Neuronal stem cell (in vitro differentiated cells): ENCODE data around the gene RPL10A.

Experiments used
- DNase-seq: peaks from one replicate; pipeline ENCODE4 v3.0.0-alpha.2; 2013; ENCODE audit warnings: low spot score
- H2AFZ ChIP-seq: one replicate; pipeline ENCODE4 v1.6.1; 2013; ENCODE audit warnings: mild to moderate bottlenecking, low read length, inconsistent platforms
- H2AK5ac ChIP-seq: 2 replicates; pipeline ENCODE4 v1.6.1; 2013; ENCODE audit warnings: low read depth, mild to moderate bottlenecking, inconsistent platforms, low read length, moderate library complexity, mixed read lengths
- H2BK120ac ChIP-seq: 2 replicates; pipeline ENCODE4 v1.6.1; 2013; ENCODE audit warnings: low read depth, mild to moderate bottlenecking, inconsistent platforms, low read length, moderate library complexity, mixed read lengths
- H2BK12ac ChIP-seq: one replicate; pipeline ENCODE4 v1.6.1; 2013; ENCODE audit warnings: low read length, inconsistent platforms
- H2BK15ac ChIP-seq: 2 replicates; pipeline ENCODE4 v1.6.1; 2013; ENCODE audit warnings: mild to moderate bottlenecking, low read length, inconsistent platforms, mixed read lengths
- H2BK5ac ChIP-seq: one replicate; pipeline ENCODE4 v1.6.1; 2013; ENCODE audit warnings: inconsistent platforms, mild to moderate bottlenecking, low read length, moderate library complexity
- H3K14ac ChIP-seq: one replicate; pipeline ENCODE4 v1.6.1; 2013; ENCODE audit warnings: low read length, inconsistent platforms
- H3K18ac ChIP-seq: 2 replicates; pipeline ENCODE4 v1.6.1; 2013; ENCODE audit warnings: low read length, inconsistent platforms
- H3K23ac ChIP-seq: 2 replicates; pipeline ENCODE4 v1.6.1; 2013; ENCODE audit warnings: low read depth, mild to moderate bottlenecking, mixed read lengths, low read length, inconsistent platforms; ENCODE audit not compliant: poor library complexity
- H3K27ac ChIP-seq: replicated peaks from 3 replicates; pipeline ENCODE4 v1.5.1; 2013; ENCODE audit warnings: low read length, inconsistent platforms
- H3K27me3 ChIP-seq, 3 experiments: 2 replicates each; pipeline ENCODE4 v1.6.1; 2013; ENCODE audit warnings: low read length in 3 of 3, mild to moderate bottlenecking in 2 of 3, inconsistent platforms in 1 of 3, low read depth in 1 of 3, mixed read lengths in 1 of 3, moderate library complexity in 1 of 3; ENCODE audit not compliant: control insufficient read depth in 3 of 3, insufficient read depth in 3 of 3
- H3K36me3 ChIP-seq, 2 donors: replicated peaks in 1 of 2; 2 replicates each; pipeline ENCODE4 v1.6.1; 2013; ENCODE audit warnings: low read length in 2 of 2; ENCODE audit not compliant: control insufficient read depth in 2 of 2, insufficient read depth in 2 of 2
- H3K4ac ChIP-seq: 2 replicates; pipeline ENCODE4 v1.6.1; 2013; ENCODE audit warnings: inconsistent platforms, mild to moderate bottlenecking, low read length, moderate library complexity
- H3K4me1 ChIP-seq, 2 donors: 1 replicate in 1 of 2; 2 replicates in 1 of 2; pipeline ENCODE4 v1.6.1; 2013; ENCODE audit warnings: low read length in 2 of 2, low read depth in 1 of 2; ENCODE audit not compliant: control insufficient read depth in 2 of 2, insufficient read depth in 1 of 2
- H3K4me2 ChIP-seq: one replicate; pipeline ENCODE4 v1.6.1; 2013; ENCODE audit warnings: mild to moderate bottlenecking, low read length, inconsistent platforms; ENCODE audit not compliant: insufficient read depth, poor library complexity, severe bottlenecking
- H3K4me3 ChIP-seq, 2 donors: 2 replicates each; pipeline ENCODE4 v1.5.1; 2013; ENCODE audit warnings: low read length in 2 of 2, mild to moderate bottlenecking in 2 of 2, inconsistent platforms in 1 of 2, moderate library complexity in 1 of 2
- H3K79me1 ChIP-seq: one replicate; pipeline ENCODE4 v1.6.1; 2013; ENCODE audit warnings: low read depth, mild to moderate bottlenecking, inconsistent platforms, low read length, moderate library complexity
- H3K9ac ChIP-seq: one replicate; pipeline ENCODE4 v1.6.1; 2013; ENCODE audit warnings: mild to moderate bottlenecking, low read depth, low read length, inconsistent platforms; ENCODE audit not compliant: poor library complexity
- H3K9me3 ChIP-seq, 2 donors: replicated peaks in 1 of 2; 2 replicates each; pipeline versions ENCODE3 to v1.6.1; 2013; ENCODE audit warnings: low read length in 2 of 2, mild to moderate bottlenecking in 2 of 2, inconsistent platforms in 1 of 2, low read depth in 1 of 2, mixed read lengths in 1 of 2, moderate library complexity in 1 of 2; ENCODE audit not compliant: control insufficient read depth in 2 of 2, insufficient read depth in 1 of 2
- H4K8ac ChIP-seq: one replicate; pipeline ENCODE4 v1.6.1; 2013; ENCODE audit warnings: low read depth, mild to moderate bottlenecking, inconsistent platforms, low read length, moderate library complexity
- H4K91ac ChIP-seq: one replicate; pipeline ENCODE4 v1.6.1; 2013; ENCODE audit warnings: low read length, low read depth, mild to moderate bottlenecking, inconsistent platforms; ENCODE audit not compliant: poor library complexity
- WGBS, 2 donors: extraction: QIAGEN DNeasy Blood & Tissue Kit; methylation state at CpG; one replicate each; pipeline ENCODE4 v1.1.7; 2013; ENCODE audit warnings: missing lambda C conversion rate in 2 of 2, mixed read lengths in 1 of 2; ENCODE audit not compliant: insufficient read length in 2 of 2, insufficient replicate concordance in 1 of 2; ENCODE audit errors: extremely low coverage in 2 of 2; 5-methylcytosine and 5-hydroxymethylcytosine counted together

Gene RPL10A

GRCh38 chr6:35441642-35442041, 26.6 kb upstream of the RPL10A start:
- H2AK5ac ChIP-seq = no peak overlapping the region
- WGBS, 2 donors = no CpG with 5 or more reads among the region's 4 CpGs
- H2BK120ac ChIP-seq = no peak overlapping the region
- no peak overlapping the region for H3K9ac ChIP-seq
- H3K4ac ChIP-seq = no peak overlapping the region
- no peak overlapping the region for H4K91ac ChIP-seq
- H3K27me3 ChIP-seq = no peaks in the 10 kb centered on the region
- H3K27ac ChIP-seq = no peak overlapping the region
- H3K9me3 ChIP-seq = no peaks in the 10 kb centered on the region
- H2BK12ac ChIP-seq = peak overlapping the region; percentile 84
- no peaks in the 10 kb centered on the region for H3K36me3 ChIP-seq
- H2BK5ac ChIP-seq = peak overlapping the region; percentile 94
- no peak for DNase-seq
- H2BK15ac ChIP-seq = no peak overlapping the region
- H2AFZ ChIP-seq = no peak overlapping the region
- no peak overlapping the region for H3K23ac ChIP-seq
- no peak overlapping the region for H3K4me2 ChIP-seq
- no peak overlapping the region for H4K8ac ChIP-seq
- no peak overlapping the region for H3K4me3 ChIP-seq
- peak overlapping the region; percentile 47 for H3K14ac ChIP-seq
- H3K18ac ChIP-seq = peak overlapping the region; percentile 52
- H3K79me1 ChIP-seq = peaks cover 2% of the 10 kb centered on the region
- H3K4me1 ChIP-seq = peaks cover 0 to 1% of the 10 kb centered on the region in 2 donors

GRCh38 chr6:35442693-35443092, 25.5 kb upstream of the RPL10A start:
- no CpG with 5 or more reads among the region's 5 CpGs for WGBS, 2 donors
- H3K14ac ChIP-seq = no peak overlapping the region

GRCh38 chr6:35443341-35444030, 24.7 kb upstream of the RPL10A start:
- peaks cover 2% of the 10 kb centered on the region for H3K79me1 ChIP-seq
- no peak overlapping the region for H3K9ac ChIP-seq
- no peak overlapping the region for H3K23ac ChIP-seq
- H4K8ac ChIP-seq = no peak overlapping the region
- no peak overlapping the region for H3K4me3 ChIP-seq
- H2AFZ ChIP-seq = peak overlapping the region; percentile 41
- no peak overlapping the region for H3K27ac ChIP-seq
- no peaks in the 10 kb centered on the region for H3K36me3 ChIP-seq
- H3K4ac ChIP-seq = no peak overlapping the region
- no peaks in the 10 kb centered on the region for H3K9me3 ChIP-seq
- no peak overlapping the region for H3K4me2 ChIP-seq
- no peak overlapping the region for H2BK12ac ChIP-seq
- no peak for DNase-seq
- peak overlapping the region; percentile 48 for H3K14ac ChIP-seq
- H3K4me1 ChIP-seq = peaks cover 0 to 1% of the 10 kb centered on the region in 2 donors
- H3K18ac ChIP-seq = no peak overlapping the region
- peak overlapping the region; percentile 28 for H2BK15ac ChIP-seq
- H2AK5ac ChIP-seq = no peak overlapping the region
- no peak overlapping the region for H4K91ac ChIP-seq
- whole genome bisulfite sequencing, 2 donors = no CpG with 5 or more reads among the region's 9 CpGs
- no peak overlapping the region for H2BK120ac ChIP-seq
- no peak overlapping the region for H2BK5ac ChIP-seq
- no peaks in the 10 kb centered on the region for H3K27me3 ChIP-seq

More at GRCh38 chr6:35442693-35443092, 25.5 kb upstream of the RPL10A start:
- no peak overlapping the region for H3K4ac ChIP-seq
- peaks cover 0 to 1% of the 10 kb centered on the region in 2 donors for H3K4me1 ChIP-seq
- no peaks in the 10 kb centered on the region for H3K9me3 ChIP-seq
- peak overlapping the region; percentile 41 for H2AFZ ChIP-seq
- peaks cover 2% of the 10 kb centered on the region for H3K79me1 ChIP-seq
- H2BK15ac ChIP-seq = peak overlapping the region; percentile 28
- H2AK5ac ChIP-seq = no peak overlapping the region
- no peak overlapping the region for H2BK120ac ChIP-seq
- H3K4me2 ChIP-seq = no peak overlapping the region
- no peak overlapping the region for H3K18ac ChIP-seq
- no peak overlapping the region for H4K91ac ChIP-seq
- no peak overlapping the region for H3K9ac ChIP-seq
- H2BK5ac ChIP-seq = no peak overlapping the region
- H3K4me3 ChIP-seq = no peak overlapping the region
- no peak overlapping the region for H4K8ac ChIP-seq
- DNase-seq = no peak
- H3K36me3 ChIP-seq = no peaks in the 10 kb centered on the region
- H3K23ac ChIP-seq = no peak overlapping the region
- no peaks in the 10 kb centered on the region for H3K27me3 ChIP-seq
- no peak overlapping the region for H3K27ac ChIP-seq
- no peak overlapping the region for H2BK12ac ChIP-seq

- no peak overlapping the region for H3K4ac ChIP-seq
- H2BK5ac ChIP-seq = no peak overlapping the region
- no peak for DNase-seq
- H3K9me3 ChIP-seq = no peaks in the 10 kb centered on the region
- H3K79me1 ChIP-seq = peaks cover 2% of the 10 kb centered on the region
- H3K4me1 ChIP-seq = no peaks in the 10 kb centered on the region
- H3K27ac ChIP-seq = no peak overlapping the region
- H4K8ac ChIP-seq = no peak overlapping the region
- no peak overlapping the region for H2BK12ac ChIP-seq
- H3K18ac ChIP-seq = peak overlapping the region; percentile 76
- H3K4me2 ChIP-seq = no peak overlapping the region
- H2AK5ac ChIP-seq = peak overlapping the region; percentile 93
- no peak overlapping the region for H3K14ac ChIP-seq
- WGBS, 2 donors = no CpG with 5 or more reads among the region's 7 CpGs
- H3K4me3 ChIP-seq = no peak overlapping the region
- H2BK15ac ChIP-seq = no peak overlapping the region
- H3K9ac ChIP-seq = no peak overlapping the region
- peaks cover 0 to 5% (median 3%) of the 10 kb centered on the region in 3 experiments for H3K27me3 ChIP-seq
- no peak overlapping the region for H2BK120ac ChIP-seq
- H3K23ac ChIP-seq = no peak overlapping the region
- no peak overlapping the region for H4K91ac ChIP-seq
- no peaks in the 10 kb centered on the region for H3K36me3 ChIP-seq
- no peak overlapping the region for H2AFZ ChIP-seq
These were observed 22.5 kb upstream of the RPL10A start for GRCh38 chr6:35445691-35446090.
